ENCODE data around the gene SHCBP1.

Gene SHCBP1

DNA sequence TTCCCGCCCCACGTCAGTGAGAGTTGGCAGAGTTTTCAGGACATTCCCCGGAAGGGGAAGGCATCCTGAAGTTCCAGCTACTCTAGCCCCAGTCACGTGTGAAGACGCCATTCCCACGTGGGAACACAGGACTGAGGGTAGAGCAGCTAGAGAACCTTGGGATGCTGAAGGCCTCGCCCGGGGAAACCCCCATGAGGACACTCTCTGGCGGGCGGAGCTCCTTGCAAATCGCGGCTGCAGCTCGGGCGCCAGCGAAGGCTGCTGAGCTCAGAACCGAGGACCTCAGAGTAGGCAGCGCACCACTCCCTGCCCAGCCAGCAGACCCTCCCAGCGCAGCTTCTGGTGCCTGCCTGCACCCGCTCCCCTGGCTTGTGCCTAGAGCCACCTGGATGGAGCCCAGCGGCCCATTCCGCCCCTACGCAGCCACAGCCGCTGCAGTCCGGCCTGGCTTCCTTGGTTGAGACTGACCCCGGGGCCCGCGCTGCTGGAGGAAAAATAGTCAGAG, 51.9 kb downstream of the SHCBP1 start:
- TF ChIP-seq, protein P1, sequence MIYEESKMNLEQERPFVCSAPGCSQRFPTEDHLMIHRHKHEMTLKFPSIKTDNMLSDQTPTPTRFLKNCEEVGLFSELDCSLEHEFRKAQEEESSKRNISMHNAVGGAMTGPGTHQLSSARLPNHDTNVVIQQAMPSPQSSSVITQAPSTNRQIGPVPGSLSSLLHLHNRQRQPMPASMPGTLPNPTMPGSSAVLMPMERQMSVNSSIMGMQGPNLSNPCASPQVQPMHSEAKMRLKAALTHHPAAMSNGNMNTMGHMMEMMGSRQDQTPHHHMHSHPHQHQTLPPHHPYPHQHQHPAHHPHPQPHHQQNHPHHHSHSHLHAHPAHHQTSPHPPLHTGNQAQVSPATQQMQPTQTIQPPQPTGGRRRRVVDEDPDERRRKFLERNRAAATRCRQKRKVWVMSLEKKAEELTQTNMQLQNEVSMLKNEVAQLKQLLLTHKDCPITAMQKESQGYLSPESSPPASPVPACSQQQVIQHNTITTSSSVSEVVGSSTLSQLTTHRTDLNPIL (CRISPR knock-in tag; IDR thresholded peaks at IDR 0.05; ENCODE audit: low read depth), result no peak
- no peak for TF ChIP-seq ZNF8 (CRISPR knock-in tag; IDR thresholded peaks at IDR 0.05)
- TF ChIP-seq, protein P2, sequence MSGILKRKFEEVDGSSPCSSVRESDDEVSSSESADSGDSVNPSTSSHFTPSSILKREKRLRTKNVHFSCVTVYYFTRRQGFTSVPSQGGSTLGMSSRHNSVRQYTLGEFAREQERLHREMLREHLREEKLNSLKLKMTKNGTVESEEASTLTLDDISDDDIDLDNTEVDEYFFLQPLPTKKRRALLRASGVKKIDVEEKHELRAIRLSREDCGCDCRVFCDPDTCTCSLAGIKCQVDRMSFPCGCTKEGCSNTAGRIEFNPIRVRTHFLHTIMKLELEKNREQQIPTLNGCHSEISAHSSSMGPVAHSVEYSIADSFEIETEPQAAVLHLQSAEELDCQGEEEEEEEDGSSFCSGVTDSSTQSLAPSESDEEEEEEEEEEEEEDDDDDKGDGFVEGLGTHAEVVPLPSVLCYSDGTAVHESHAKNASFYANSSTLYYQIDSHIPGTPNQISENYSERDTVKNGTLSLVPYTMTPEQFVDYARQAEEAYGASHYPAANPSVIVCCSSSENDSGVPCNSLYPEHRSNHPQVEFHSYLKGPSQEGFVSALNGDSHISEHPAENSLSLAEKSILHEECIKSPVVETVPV (CRISPR knock-in tag; IDR thresholded peaks at IDR 0.05), result no peak
- ATAC-seq, result no peak

DNA sequence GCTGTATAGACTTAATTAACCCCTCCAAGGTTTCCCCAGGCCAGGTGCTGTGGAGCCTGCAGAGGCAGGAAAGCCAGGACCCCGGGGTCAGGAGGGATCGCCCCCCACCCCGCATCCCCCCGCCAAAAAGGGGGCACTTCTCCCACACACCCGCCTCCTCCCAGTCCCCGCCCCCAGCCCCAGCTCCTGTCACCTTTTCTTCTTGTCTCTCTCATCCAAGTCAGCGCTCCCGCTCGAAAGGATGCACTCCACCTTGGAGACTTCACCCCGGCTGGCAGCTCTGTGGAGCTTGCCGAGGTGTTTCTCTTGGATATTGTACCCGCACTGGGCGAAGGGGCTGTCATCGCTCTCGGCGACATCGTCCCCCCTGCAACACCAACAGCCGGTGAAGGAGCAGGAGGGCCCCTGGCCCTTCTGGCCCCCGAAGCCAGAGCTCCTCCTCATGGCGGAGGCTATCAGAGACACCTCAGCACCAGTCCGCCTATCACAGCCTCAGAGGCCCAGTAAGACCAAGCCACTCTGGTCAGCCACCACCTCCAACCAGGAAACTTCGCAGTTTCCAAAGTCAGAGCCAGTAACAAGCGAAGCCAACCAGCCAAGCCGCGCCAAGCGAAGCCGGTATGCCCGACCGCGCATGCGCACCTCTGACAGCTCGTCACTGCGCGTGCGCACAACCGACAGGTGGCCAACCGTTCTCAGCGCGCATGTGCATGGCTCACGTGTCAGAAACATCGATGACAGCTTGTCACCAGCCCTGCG, 52.5 kb downstream of the SHCBP1 start:
- no peak for ATAC-seq
- TF ChIP-seq, protein P3, sequence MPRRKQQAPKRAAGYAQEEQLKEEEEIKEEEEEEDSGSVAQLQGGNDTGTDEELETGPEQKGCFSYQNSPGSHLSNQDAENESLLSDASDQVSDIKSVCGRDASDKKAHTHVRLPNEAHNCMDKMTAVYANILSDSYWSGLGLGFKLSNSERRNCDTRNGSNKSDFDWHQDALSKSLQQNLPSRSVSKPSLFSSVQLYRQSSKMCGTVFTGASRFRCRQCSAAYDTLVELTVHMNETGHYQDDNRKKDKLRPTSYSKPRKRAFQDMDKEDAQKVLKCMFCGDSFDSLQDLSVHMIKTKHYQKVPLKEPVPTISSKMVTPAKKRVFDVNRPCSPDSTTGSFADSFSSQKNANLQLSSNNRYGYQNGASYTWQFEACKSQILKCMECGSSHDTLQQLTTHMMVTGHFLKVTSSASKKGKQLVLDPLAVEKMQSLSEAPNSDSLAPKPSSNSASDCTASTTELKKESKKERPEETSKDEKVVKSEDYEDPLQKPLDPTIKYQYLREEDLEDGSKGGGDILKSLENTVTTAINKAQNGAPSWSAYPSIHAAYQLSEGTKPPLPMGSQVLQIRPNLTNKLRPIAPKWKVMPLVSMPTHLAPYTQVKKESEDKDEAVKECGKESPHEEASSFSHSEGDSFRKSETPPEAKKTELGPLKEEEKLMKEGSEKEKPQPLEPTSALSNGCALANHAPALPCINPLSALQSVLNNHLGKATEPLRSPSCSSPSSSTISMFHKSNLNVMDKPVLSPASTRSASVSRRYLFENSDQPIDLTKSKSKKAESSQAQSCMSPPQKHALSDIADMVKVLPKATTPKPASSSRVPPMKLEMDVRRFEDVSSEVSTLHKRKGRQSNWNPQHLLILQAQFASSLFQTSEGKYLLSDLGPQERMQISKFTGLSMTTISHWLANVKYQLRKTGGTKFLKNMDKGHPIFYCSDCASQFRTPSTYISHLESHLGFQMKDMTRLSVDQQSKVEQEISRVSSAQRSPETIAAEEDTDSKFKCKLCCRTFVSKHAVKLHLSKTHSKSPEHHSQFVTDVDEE (CRISPR knock-in tag; IDR thresholded peaks at IDR 0.05), result no peak
- no peak for TF ChIP-seq ZNF565 (CRISPR knock-in tag; conservative IDR thresholded peaks at IDR 0.05; ENCODE audit: low read depth)
- no peak for TF ChIP-seq SNAI2 (CRISPR knock-in tag; IDR thresholded peaks at IDR 0.05)
- TF ChIP-seq ZNF70 (CRISPR knock-in tag; IDR thresholded peaks at IDR 0.05), result no peak
- TF ChIP-seq GLIS3 (CRISPR knock-in tag; IDR thresholded peaks at IDR 0.05), result no peak
- TF ChIP-seq, protein P4, sequence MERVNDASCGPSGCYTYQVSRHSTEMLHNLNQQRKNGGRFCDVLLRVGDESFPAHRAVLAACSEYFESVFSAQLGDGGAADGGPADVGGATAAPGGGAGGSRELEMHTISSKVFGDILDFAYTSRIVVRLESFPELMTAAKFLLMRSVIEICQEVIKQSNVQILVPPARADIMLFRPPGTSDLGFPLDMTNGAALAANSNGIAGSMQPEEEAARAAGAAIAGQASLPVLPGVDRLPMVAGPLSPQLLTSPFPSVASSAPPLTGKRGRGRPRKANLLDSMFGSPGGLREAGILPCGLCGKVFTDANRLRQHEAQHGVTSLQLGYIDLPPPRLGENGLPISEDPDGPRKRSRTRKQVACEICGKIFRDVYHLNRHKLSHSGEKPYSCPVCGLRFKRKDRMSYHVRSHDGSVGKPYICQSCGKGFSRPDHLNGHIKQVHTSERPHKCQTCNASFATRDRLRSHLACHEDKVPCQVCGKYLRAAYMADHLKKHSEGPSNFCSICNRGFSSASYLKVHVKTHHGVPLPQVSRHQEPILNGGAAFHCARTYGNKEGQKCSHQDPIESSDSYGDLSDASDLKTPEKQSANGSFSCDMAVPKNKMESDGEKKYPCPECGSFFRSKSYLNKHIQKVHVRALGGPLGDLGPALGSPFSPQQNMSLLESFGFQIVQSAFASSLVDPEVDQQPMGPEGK (CRISPR knock-in tag; IDR thresholded peaks at IDR 0.05; ENCODE audit: borderline replicate concordance), result no peak
- TF ChIP-seq ARNTL (CRISPR knock-in tag; IDR thresholded peaks at IDR 0.05; ENCODE audit: borderline replicate concordance, low read depth), result no peak
- no peak for TF ChIP-seq PPARA (CRISPR knock-in tag; IDR thresholded peaks at IDR 0.05; ENCODE audit: borderline replicate concordance)
- TF ChIP-seq BACH2 (CRISPR knock-in tag; IDR thresholded peaks at IDR 0.05; ENCODE audit: borderline replicate concordance), result no peak
- no peak for TF ChIP-seq TOX (CRISPR knock-in tag; IDR thresholded peaks at IDR 0.05; ENCODE audit: borderline replicate concordance)
- no peak for TF ChIP-seq OSR1 (CRISPR knock-in tag; IDR thresholded peaks at IDR 0.05)

DNA sequence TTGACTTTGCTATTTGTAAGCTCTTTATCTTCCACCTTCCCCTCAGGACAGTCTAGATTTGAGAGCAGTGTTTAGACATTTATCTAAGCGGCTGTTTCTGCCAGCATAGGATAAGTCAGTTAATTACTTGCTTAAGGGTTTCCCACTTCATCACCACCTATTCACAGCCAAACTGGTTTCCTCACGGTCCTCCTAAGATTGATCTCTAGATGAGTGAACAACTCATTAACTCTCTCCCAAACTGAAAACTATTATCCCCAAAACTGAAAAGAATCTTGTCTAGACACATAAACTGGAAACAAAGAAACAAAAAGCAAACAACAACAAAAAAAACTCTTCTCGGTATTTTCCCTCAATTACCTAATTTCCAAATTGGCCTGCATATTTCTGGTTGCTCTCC, 58.2 kb downstream of the SHCBP1 start:
- TF ChIP-seq ARNTL (CRISPR knock-in tag; IDR thresholded peaks at IDR 0.05; ENCODE audit: borderline replicate concordance, low read depth) (no peak), ZNF8 (CRISPR knock-in tag; IDR thresholded peaks at IDR 0.05) (no peak), TCF4 (CRISPR knock-in tag; IDR thresholded peaks at IDR 0.05; ENCODE audit: borderline replicate concordance) (no peak)
- no peak for ATAC-seq

- TF ChIP-seq, protein P3 (CRISPR knock-in tag; IDR thresholded peaks at IDR 0.05), result no peak
- TF ChIP-seq ZFP30 (CRISPR knock-in tag; IDR thresholded peaks at IDR 0.05), result no peak
- TF ChIP-seq RARB (CRISPR knock-in tag; IDR thresholded peaks at IDR 0.05), result no peak
- TF ChIP-seq, protein P2 (CRISPR knock-in tag; IDR thresholded peaks at IDR 0.05), result no peak
- TF ChIP-seq, protein P1 (CRISPR knock-in tag; IDR thresholded peaks at IDR 0.05; ENCODE audit: low read depth), result no peak
- TF ChIP-seq GLIS3 (CRISPR knock-in tag; IDR thresholded peaks at IDR 0.05), result no peak
- TF ChIP-seq OSR1 (CRISPR knock-in tag; IDR thresholded peaks at IDR 0.05), result no peak
- TF ChIP-seq ZFP3 (CRISPR knock-in tag; IDR thresholded peaks at IDR 0.05), result no peak
- TF ChIP-seq ESRRG (CRISPR knock-in tag; IDR thresholded peaks at IDR 0.05), result no peak
- no peak for TF ChIP-seq TCF4 (CRISPR knock-in tag; IDR thresholded peaks at IDR 0.05; ENCODE audit: borderline replicate concordance)
- no peak for TF ChIP-seq ZNF70 (CRISPR knock-in tag; IDR thresholded peaks at IDR 0.05)
- no peak for ATAC-seq
Observed at GRCh38 chr16:46558018-46558417, 63.2 kb downstream of the SHCBP1 start.
